Activated naive CD8-positive, alpha-beta T cell treated with anti-CD3 and anti-CD28 coated beads for 36 hours (primary cell): ENCODE results near the gene HLA-DOB. TPM values are rescaled to one million over a fixed set of nuclear protein-coding genes. Genes with fewer than 3 reads are reported as not detected.

ENCODE experiments used
- DNase-seq: peaks from one replicate; pipeline ENCODE4 v3.0.0; 2021
- H3K27ac Mint-ChIP-seq: one replicate; pipeline ENCODE4 v1.8.0; 2022; ENCODE audit warnings: mild to moderate bottlenecking, moderate library complexity, mixed read lengths
- H3K27me3 Mint-ChIP-seq: one replicate; pipeline ENCODE4 v1.8.0; 2022; ENCODE audit warnings: mild to moderate bottlenecking, mixed read lengths
- H3K36me3 Mint-ChIP-seq: one replicate; pipeline ENCODE4 v1.8.0; 2021; ENCODE audit warnings: mild to moderate bottlenecking, mixed read lengths
- H3K4me1 Mint-ChIP-seq: one replicate; pipeline ENCODE4 v1.8.0; 2021; ENCODE audit warnings: mixed read lengths
- H3K4me3 Mint-ChIP-seq: one replicate; pipeline ENCODE4 v1.8.0; 2022; ENCODE audit warnings: mild to moderate bottlenecking, moderate library complexity, mixed read lengths
- H3K9me3 Mint-ChIP-seq: one replicate; pipeline ENCODE4 v1.8.0; 2022; ENCODE audit warnings: mixed read lengths
- total RNA-seq, 2 experiments: library from RNA; stranded (reverse); gene quantifications; one replicate each; pipeline ENCODE4 v1.2.3, GENCODE V29; 2021

The HLA-DOB gene
- total RNA-seq, 2 experiments from 2014 or later: 1.9 to 2.1 TPM

GRCh38 chr6:32763421-32763820 lies 53.4 kb downstream of the HLA-DOB start, which contains the start of gene HLA-DQB2:
HLA-DQB2 (minus strand) TSS chr6:32763532; CDS start chr6:32763470, 62 bp downstream.
- peaks cover 19% of the 10 kb centered on the region for H3K27me3 Mint-ChIP-seq
- no peak within 1 kb of the TSS for H3K4me3 Mint-ChIP-seq
- no peaks in the 10 kb centered on the region for H3K36me3 Mint-ChIP-seq
- no peaks in the 10 kb centered on the region for H3K9me3 Mint-ChIP-seq
- H3K4me1 Mint-ChIP-seq: peaks cover 2% of the 10 kb centered on the region
- DNase-seq: no peak
- no peak within 1 kb of the TSS for H3K27ac Mint-ChIP-seq

Other genes with a start within 250 kb of the HLA-DOB start
- gene HLA-DRB1, start 227.2 kb downstream of the HLA-DOB start, total RNA-seq: 1 to 10 TPM; 4.2 to 5.1 TPM
- gene HLA-DQA1, start 179.6 kb downstream of the HLA-DOB start, total RNA-seq: 1 to 10 TPM; 4.4 to 5.3 TPM
- gene HLA-DQB1, start 150.3 kb downstream of the HLA-DOB start, total RNA-seq: 10 to 100 TPM; 13.9 to 17.5 TPM
- under 1 TPM; 0.45 to 0.46 TPM for gene HLA-DQA2, start 75.6 kb downstream of the HLA-DOB start, total RNA-seq
- gene HLA-DQB2, start 53.5 kb downstream of the HLA-DOB start, total RNA-seq: under 1 TPM in 1 of 2 experiments, not detected in 1; 0.54 TPM
- 100 to 1,000 TPM; 216 to 226 TPM for gene TAP2, start 21.7 kb upstream of the HLA-DOB start, total RNA-seq
- gene PSMB8, start 27.0 kb upstream of the HLA-DOB start, total RNA-seq: 100 to 1,000 TPM; 385 to 393 TPM
- gene TAP1, start 36.7 kb upstream of the HLA-DOB start, total RNA-seq: 100 to 1,000 TPM; 337 to 356 TPM
- 100 to 1,000 TPM; 315 to 316 TPM for gene PSMB9, start 37.2 kb upstream of the HLA-DOB start, total RNA-seq
- gene HLA-DMB, start 124.0 kb upstream of the HLA-DOB start, total RNA-seq: 1 to 10 TPM; 4.6 to 6.1 TPM
- 10 to 100 TPM; 15.8 to 16.9 TPM for gene HLA-DMA, start 136.1 kb upstream of the HLA-DOB start, total RNA-seq
- gene BRD2, start 151.6 kb upstream of the HLA-DOB start, total RNA-seq: 100 to 1,000 TPM; 298 to 335 TPM
- gene HLA-DOA, start 192.6 kb upstream of the HLA-DOB start, total RNA-seq: 1 to 10 TPM; 9.8 to 9.9 TPM